Heart right ventricle (tissue), 16 donors: ENCODE results near the gene ARHGAP42. TPM values are rescaled to one million over a fixed set of nuclear protein-coding genes. Genes with fewer than 3 reads are reported as not detected.

Experiments used
- ATAC-seq, 8 donors: fragments of 200-7000 bp; cut with Tn5 transposase; one replicate each; pipeline ENCODE4 v1.9.1; 2020; ENCODE audit warnings: mild to moderate bottlenecking in 8 of 8, moderate library complexity in 8 of 8, moderate number of reproducible peaks in 1 of 8
- DNase-seq, 2 donors: peaks; one replicate each; pipeline ENCODE4 v3.0.0-alpha.2; 2020
- H3K27ac ChIP-seq, 10 donors: fragments of 200-600 bp; sonication (generic) in 2 of 10; one replicate each; pipeline versions ENCODE4 v1.5.0 to v1.8.0; 2020 to 2022; ENCODE audit warnings: mild to moderate bottlenecking in 3 of 10
- H3K27me3 ChIP-seq, 7 donors: fragments of 200-600 bp; one replicate each; pipeline ENCODE4 v1.8.0; 2021 to 2022; ENCODE audit warnings: mild to moderate bottlenecking in 2 of 7
- H3K36me3 ChIP-seq, 9 donors: fragments of 200-600 bp; sonication (generic) in 1 of 9; one replicate each; pipeline versions ENCODE4 v1.5.0 to v1.8.0; 2020 to 2022; ENCODE audit warnings: mild to moderate bottlenecking in 2 of 9
- H3K4me1 ChIP-seq, 9 donors: fragments of 200-600 bp; sonication (generic) in 1 of 9; one replicate each; pipeline versions ENCODE4 v1.5.0 to v1.8.0; 2020 to 2022; ENCODE audit warnings: mild to moderate bottlenecking in 4 of 9
- H3K4me3 ChIP-seq, 10 donors: fragments of 200-600 bp; sonication (generic) in 2 of 10; one replicate each; pipeline versions ENCODE4 v1.5.0 to v1.8.0; 2020 to 2022; ENCODE audit warnings: mild to moderate bottlenecking in 7 of 10, moderate library complexity in 2 of 10
- H3K9me3 ChIP-seq, 11 donors: fragments of 200-600 bp in 10 of 11; sonication (generic) in 2 of 11; one replicate each; pipeline versions ENCODE4 v1.5.0 to v1.8.0; 2013 to 2022; ENCODE audit warnings: mild to moderate bottlenecking in 2 of 11, control low read depth in 1 of 11, moderate library complexity in 1 of 11
- CTCF ChIP-seq, 9 donors: fragments of 200-600 bp; sonication (generic) in 2 of 9; IDR thresholded peaks; one replicate each; pipeline versions ENCODE4 v1.5.0 to v1.8.0; 2021 to 2022; ENCODE audit warnings: antibody characterized with exemption in 9 of 9, mild to moderate bottlenecking in 5 of 9, moderate library complexity in 1 of 9
- WGBS, 2 donors: extraction: QIAGEN DNeasy Blood & Tissue Kit; methylation state at CpG; one replicate each; pipeline ENCODE4 v1.1.7; 2013; ENCODE audit warnings: inconsistent platforms in 1 of 2; 5-methylcytosine and 5-hydroxymethylcytosine counted together
- intact Hi-C, 10 donors: fragments of 100-400 bp; cut with DNase I; formaldehyde crosslinking; loops; one replicate each; pipeline versions ENCODE4 v1.11.1 to v1.14.2; 2022
- polyA plus RNA-seq, 2 donors: library from polyadenylated mRNA; stranded (reverse); fragments of 200-250 nt; gene quantifications; one replicate each; pipeline ENCODE4 v1.2.3, GENCODE V29; 2013
- total RNA-seq, 10 donors: library from RNA; stranded (reverse); fragmentation: NEBNext Ultra II Directional in 3 of 10; extraction: Animal tissue kit (Norgen Biotek cat#: 25700) in 3 of 10; gene quantifications; one replicate each; pipeline versions ENCODE4 v1.2.1 to v1.2.4, GENCODE V29; 2021 to 2023
- donor health status: Arrhythmogenic right ventricular cardiomyopathy.
- donor health status: ischemic (EF 13 %, LVEDD 7.1; RV severe dilation, severe dysfunction).
- donor health status: healthy with polysubstance abuse.
- donor health status: DM: no; HTN: yes; CAD: no.
- donor health status: DM: no; HTN: no; CAD: no.
- donor health status: ischemic (EF 25% LVEDD 6.9; RV normal size, moderate dysfunction).
- donor health status: ischemic (EF 25% LVEDD 5.7; RV mildly dilated, moderate dysfunction).
- donor health status: healthy.
- donor health status: DM: yes; HTN: yes; CAD: no.
- donor health status: Ischemic cardiomyopathy.
- donor health status: ischemic (EF 35%, LVEDD 5.7; RV mildly dilated, moderate dysfunction).
- donor health status: nonischemic (EF 11% LVEDD 7.7; RV severe dilation, severe dysfunction).
- donor health status: DM: yes; HTN: yes; CAD: no.
- donor health status: PGD.
- donor health status: ischemic (EF 29% LVEDD 5.4; RV normal size, mild dysfunction).
- donor health status: nonischemic (EF 23%, LVEDD 6.1; RV moderate dilation, normal function).

ARHGAP42 gene
- total and polyA plus RNA-seq, 12 donors, result 3.9 to 13.1 (median 8.8) TPM

GRCh38 chr11:100978442-100978841 lies 291.4 kb downstream of the ARHGAP42 start:
- Histone ChIP-seq H3K4me1 (no peaks in the 10 kb centered on the region), H3K27me3 (no peaks in the 10 kb centered on the region), H3K9me3 (no peaks in the 10 kb centered on the region), H3K36me3 (peaks cover 0 to 62% (median 6%) of the 10 kb centered on the region in 9 donors), H3K4me3 (no peak overlapping the region), H3K27ac (no peak overlapping the region)
- intact Hi-C loops, result loop anchor here in 4 of 10 donors (2.0 to 10.0 kb wide), 4 partner anchors 146 to 459 kb away; partner anchors contain the start of gene PGR (in 1 of the 4)
- ATAC-seq, result no peak
- no peak for DNase-seq
- 64 to 73% methylated on average over 2 of the region's 2 CpGs for WGBS, 2 donors
- no peak for TF ChIP-seq CTCF (IDR thresholded peaks at IDR 0.05)

GRCh38 chr11:100978939-100979338 lies 291.9 kb downstream of the ARHGAP42 start:
- no peaks in the 10 kb centered on the region for H3K9me3 ChIP-seq
- WGBS, 2 donors, result 88 to 93% methylated on average over 2 of the region's 2 CpGs
- H3K4me1 ChIP-seq, result no peaks in the 10 kb centered on the region
- no peak overlapping the region for H3K27ac ChIP-seq
- TF ChIP-seq CTCF (IDR thresholded peaks at IDR 0.05), result no peak
- no peaks in the 10 kb centered on the region for H3K27me3 ChIP-seq
- no peak overlapping the region for H3K4me3 ChIP-seq
- DNase-seq (no peak), ATAC-seq (no peak)
- intact Hi-C loops, result loop anchor here in 4 of 10 donors (2.0 to 10.0 kb wide), 4 partner anchors 146 to 458 kb away; partner anchors contain the start of gene PGR (in 1 of the 4)
- H3K36me3 ChIP-seq, result peaks cover 0 to 59% (median 6%) of the 10 kb centered on the region in 9 donors

DNA sequence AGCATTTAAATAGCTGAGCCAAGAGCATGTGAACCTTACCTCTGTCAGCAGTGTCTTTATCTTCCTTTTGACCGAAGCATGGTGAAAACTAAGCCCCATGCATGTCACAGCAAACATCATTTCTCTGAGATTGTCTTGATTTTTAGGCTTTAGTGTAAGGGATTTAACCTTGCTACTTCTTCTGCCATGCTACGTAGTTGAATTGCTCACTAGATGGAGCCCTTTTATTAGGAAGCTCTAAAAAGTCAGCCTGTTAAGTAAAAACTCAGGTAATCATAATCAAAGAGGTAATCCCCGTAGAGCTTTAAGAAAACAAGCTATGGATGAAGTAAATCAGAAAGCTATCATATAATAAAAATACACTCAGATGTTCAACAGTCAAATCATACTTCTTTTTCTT lies 293.1 kb downstream of the ARHGAP42 start:
- Histone ChIP-seq H3K27me3 (no peaks in the 10 kb centered on the region), H3K4me1 (no peaks in the 10 kb centered on the region), H3K9me3 (no peaks in the 10 kb centered on the region), H3K27ac (no peak overlapping the region), H3K36me3 (peaks cover 0 to 57% (median 6%) of the 10 kb centered on the region in 9 donors), H3K4me3 (no peak overlapping the region)
- TF ChIP-seq CTCF (IDR thresholded peaks at IDR 0.05), result peak in 7 of 9 donors; percentile 45 to 68 (median 56)
- ATAC-seq (peak in 3 of 8 donors; percentile 39 to 54 (median 53)), DNase-seq (no peak)
- intact Hi-C loops, result loop anchor here in 9 of 10 donors (2.0 to 10.0 kb wide), 6 partner anchors 145 to 457 kb away; partner anchors contain the start of gene PGR (in 2 of the 9)
- WGBS, 2 donors, result 59 to 71% methylated on average over 3 of the region's 3 CpGs

- H3K36me3 ChIP-seq, result peaks cover 0 to 53% (median 6%) of the 10 kb centered on the region in 9 donors
- no peak overlapping the region for H3K4me3 ChIP-seq
- H3K4me1 ChIP-seq, result no peaks in the 10 kb centered on the region
- TF ChIP-seq CTCF (IDR thresholded peaks at IDR 0.05), result no peak
- H3K9me3 ChIP-seq, result no peaks in the 10 kb centered on the region
- ATAC-seq (no peak), DNase-seq (no peak)
- H3K27me3 ChIP-seq, result no peaks in the 10 kb centered on the region
- WGBS, 2 donors, result 80 to 89% methylated on average over 1 of the region's 1 CpG
- no peak overlapping the region for H3K27ac ChIP-seq
- intact Hi-C loops, result loop anchor here in 9 of 10 donors (2.0 to 10.0 kb wide), 6 partner anchors 143 to 456 kb away; partner anchors contain the start of gene PGR (in 2 of the 9)
Measured at GRCh38 chr11:100981196-100981824, 294.2 kb downstream of the ARHGAP42 start.
